GM23248 (cell line): Measurements from ENCODE around the gene NOS1AP. TPM values are rescaled to one million over a fixed set of nuclear protein-coding genes. Genes with fewer than 3 reads are reported as not detected.
"Not testable (repeated sequence)": the region's sequence is repeated elsewhere in the genome, so short reads cannot be mapped to it uniquely, and the experiment has no call there.

ENCODE experiments used
- DNase-seq: peaks from one replicate; pipeline ENCODE4 v3.0.0-alpha.2; 2015
- H2AFZ ChIP-seq: fragments of 200-600 bp; sonication (generic); 2 replicates; pipeline ENCODE4 v1.6.1; 2016; ENCODE audit warnings: antibody characterized with exemption
- H3F3A ChIP-seq: fragments of 200-600 bp; sonication (generic); 2 replicates; pipeline ENCODE4 v1.6.1; 2016; ENCODE audit warnings: mild to moderate bottlenecking, antibody characterized with exemption, mixed run types; ENCODE audit not compliant: insufficient read depth
- H3K27ac ChIP-seq: fragments of 200-600 bp; sonication (generic); 2 replicates; pipeline ENCODE4 v1.5.1; 2016; ENCODE audit warnings: mild to moderate bottlenecking
- H3K27me3 ChIP-seq: fragments of 200-600 bp; sonication (generic); replicated peaks from 2 replicates; pipeline ENCODE4 v1.6.1; 2016; ENCODE audit warnings: mild to moderate bottlenecking; ENCODE audit not compliant: insufficient read depth
- H3K36me3 ChIP-seq: fragments of 200-600 bp; sonication (generic); 2 replicates; pipeline ENCODE4 v1.6.1; 2016; ENCODE audit warnings: low read depth, mild to moderate bottlenecking
- H3K4me1 ChIP-seq: fragments of 200-600 bp; sonication (generic); 2 replicates; pipeline ENCODE4 v1.6.1; 2016; ENCODE audit warnings: mild to moderate bottlenecking; ENCODE audit not compliant: insufficient read depth
- H3K4me2 ChIP-seq: fragments of 200-600 bp; sonication (generic); one replicate; pipeline ENCODE4 v1.6.1; 2016; ENCODE audit warnings: mild to moderate bottlenecking; ENCODE audit not compliant: unreplicated experiment
- H3K4me3 ChIP-seq: fragments of 200-600 bp; sonication (generic); 2 replicates; pipeline ENCODE4 v1.5.1; 2016; ENCODE audit warnings: mild to moderate bottlenecking
- H3K79me2 ChIP-seq: fragments of 200-600 bp; sonication (generic); 2 replicates; pipeline ENCODE4 v1.6.1; 2016; ENCODE audit warnings: mild to moderate bottlenecking; ENCODE audit not compliant: insufficient read depth
- H3K9ac ChIP-seq: fragments of 200-600 bp; sonication (generic); 2 replicates; pipeline ENCODE4 v1.6.1; 2016; ENCODE audit warnings: mild to moderate bottlenecking
- H3K9me2 ChIP-seq: fragments of 200-600 bp; sonication (generic); 2 replicates; pipeline ENCODE4 v1.6.1; 2016; ENCODE audit warnings: mixed run types, mild to moderate bottlenecking, moderate library complexity; ENCODE audit not compliant: insufficient read depth
- H3K9me3 ChIP-seq: fragments of 200-600 bp; sonication (generic); one replicate; pipeline ENCODE4 v1.6.1; 2017; ENCODE audit warnings: low read depth
- H4K20me1 ChIP-seq: fragments of 200-600 bp; sonication (generic); 2 replicates; pipeline ENCODE4 v1.6.0; 2016; ENCODE audit not compliant: insufficient read depth
- EZH2 ChIP-seq: fragments of 200-600 bp; sonication (generic); IDR thresholded peaks from 2 replicates; pipeline ENCODE4 v1.6.1; 2018; ENCODE audit warnings: antibody characterized with exemption, mild to moderate bottlenecking; ENCODE audit not compliant: insufficient read depth, poor library complexity, severe bottlenecking
- EZH2phosphoT487 ChIP-seq: fragments of 200-600 bp; sonication (generic); IDR thresholded peaks from 2 replicates; pipeline ENCODE4 v1.6.1; 2018; ENCODE audit warnings: antibody characterized with exemption, moderate library complexity, mild to moderate bottlenecking, low read depth; ENCODE audit not compliant: insufficient read depth
- WGBS, 2 experiments: methylation state at CpG; one replicate each; pipeline ENCODE4 v1.1.6; 2015 to 2017; ENCODE audit warnings: low lambda C conversion rate in 2 of 2, low coverage in 1 of 2; ENCODE audit errors: missing lambda C conversion rate in 2 of 2; 5-methylcytosine and 5-hydroxymethylcytosine counted together
- in situ Hi-C: fragments of 300-500 bp; cut with MboI; formaldehyde crosslinking; loops from 2 replicates; pipeline ENCODE4 v1.15.0; 2020
- microRNA counts: library from miRNA; unstranded; fragments of <30 nt; microRNA quantifications from one replicate; lab custom pipeline; 2016
- microRNA-seq: library from miRNA; unstranded; fragments of <30 nt; microRNA quantifications from one replicate; pipeline ENCODE4, GENCODE V29; 2016; ENCODE audit warnings: borderline number of aligned reads
- polyA plus RNA-seq: library from polyadenylated mRNA; unstranded; fragments of >200 nt; fragmentation: Nextera tagmentation; extraction: Ambion mirVana; gene quantifications from 2 replicates; pipeline ENCODE4 v1.2.1, GENCODE V29; 2016
- small RNA-seq: library from RNA; depleted of rRNA; stranded (forward); fragments of <200 nt; gene quantifications from one replicate; pipeline ENCODE3, GENCODE V24; 2014; ENCODE audit warnings: low read depth, low replicate concordance
- total RNA-seq: library from RNA; depleted of rRNA; stranded (reverse); fragments of >200 nt; shearing (Covaris generic); gene quantifications from 2 replicates; pipeline ENCODE4 v1.2.3, GENCODE V29; 2014; rRNA removed

The NOS1AP gene
- total and polyA plus RNA-seq, 2 experiments from 2014 or later: 0.18 TPM; not detected in 1

DNA sequence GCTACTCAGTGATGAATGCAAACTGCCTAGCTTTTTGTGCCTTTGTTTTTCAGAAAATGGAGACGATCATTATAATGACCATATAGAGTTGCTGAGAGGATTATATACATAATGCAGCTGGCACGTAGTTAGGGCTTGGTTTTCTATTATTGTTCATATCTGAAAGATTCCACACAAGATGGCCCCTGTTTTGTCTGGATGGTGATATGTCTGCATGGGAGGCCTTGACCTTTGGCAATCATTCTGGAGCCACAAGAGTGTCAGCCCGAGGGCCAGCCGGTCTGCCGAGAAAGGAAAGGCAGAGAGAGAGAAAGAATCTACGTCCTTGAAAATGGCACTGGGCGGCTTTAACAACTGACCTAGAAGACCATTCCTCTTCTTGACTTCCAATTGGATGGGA is 348.2 kb downstream of the NOS1AP start:
- H3K9me3 ChIP-seq: no peaks in the 10 kb centered on the region
- no peaks in the 10 kb centered on the region for H3K36me3 ChIP-seq
- WGBS, 2 experiments: 82 to 88% methylated on average over 7 of the region's 7 CpGs
- no peaks in the 10 kb centered on the region for H3K4me1 ChIP-seq
- no peak overlapping the region for H3K9ac ChIP-seq
- no peak for TF ChIP-seq EZH2phosphoT487
- no peak for TF ChIP-seq EZH2
- H3K27me3 ChIP-seq: no peaks in the 10 kb centered on the region
- no peaks in the 10 kb centered on the region for H4K20me1 ChIP-seq
- H3K79me2 ChIP-seq: no peaks in the 10 kb centered on the region
- H3F3A ChIP-seq: no peaks in the 10 kb centered on the region
- DNase-seq: no peak
- H3K9me2 ChIP-seq: no peaks in the 10 kb centered on the region
- H3K27ac ChIP-seq: no peak overlapping the region
- H2AFZ ChIP-seq: no peak overlapping the region
- no peak overlapping the region for H3K4me2 ChIP-seq
- in situ Hi-C loops: no loop called here
- no peak overlapping the region for H3K4me3 ChIP-seq

DNA sequence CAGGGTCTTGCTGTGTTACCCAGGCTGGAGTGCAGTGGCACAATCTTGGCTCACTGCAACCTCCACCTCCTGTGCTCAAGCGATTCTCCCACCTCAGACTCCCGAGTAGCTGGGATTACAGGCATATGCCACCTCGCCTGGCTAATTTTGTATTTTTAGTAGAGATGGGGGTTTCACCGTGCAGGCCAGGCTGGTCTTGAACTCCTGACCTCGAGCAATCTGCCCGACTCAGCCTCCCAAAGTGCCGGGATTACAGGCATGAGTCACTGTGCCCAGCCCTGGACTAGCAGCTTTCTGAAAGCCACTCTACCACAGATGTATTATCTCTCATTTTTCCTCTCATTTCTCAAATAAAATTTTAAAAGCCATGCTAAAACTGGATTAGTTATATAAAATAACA is 349.1 kb downstream of the NOS1AP start:
- H3K9me3 ChIP-seq, H3F3A ChIP-seq, H4K20me1 ChIP-seq, in situ Hi-C loops, H3K36me3 ChIP-seq, DNase-seq, H3K9me2 ChIP-seq, H3K79me2 ChIP-seq, H3K27me3 ChIP-seq, H3K4me3 ChIP-seq, H3K4me1 ChIP-seq, H3K9ac ChIP-seq, H3K27ac ChIP-seq, H3K4me2 ChIP-seq, H2AFZ ChIP-seq: not testable (repeated sequence)
- WGBS, 2 experiments: 68 to 70% methylated on average over 7 of the region's 7 CpGs

- H3K4me2 ChIP-seq, in situ Hi-C loops, H3K9me3 ChIP-seq, H3K9ac ChIP-seq, DNase-seq, H3K27me3 ChIP-seq, H2AFZ ChIP-seq, H3F3A ChIP-seq, H4K20me1 ChIP-seq, H3K4me3 ChIP-seq, H3K79me2 ChIP-seq, H3K27ac ChIP-seq, H3K4me1 ChIP-seq, H3K9me2 ChIP-seq, H3K36me3 ChIP-seq: not testable (repeated sequence)
- WGBS, 2 experiments: 67 to 70% methylated on average over 9 of the region's 9 CpGs
These were observed 350.0 kb downstream of the NOS1AP start for GRCh38 chr1:162419450-162419931.

MicroRNAs within 50 kb of the gene (microRNA counts, 767-probe panel; counts per million panel counts)
- microRNA hsa-miR-556-3p (lab: Ali Mortazavi, UCI) (447 counts per million, percentile 86 among the panel's probes with 10 or more counts), microRNA hsa-miR-556-5p (lab: Ali Mortazavi, UCI) (447 counts per million, percentile 86 among the panel's probes with 10 or more counts)

Small RNA genes within 50 kb of the gene (microRNA-seq; reads per million reads assigned to microRNA genes)
- not detected for gene MIR4654
- gene MIR556: not detected

Small RNA genes within 50 kb of the gene (small RNA-seq; reads per million reads assigned to genes)
- gene MIR4654: not detected
- not detected for gene MIR556
- not detected for gene RNA5SP61

Other genes starting within 250 kb of the NOS1AP start
- gene OLFML2B, start 45.8 kb upstream of the NOS1AP start, total RNA-seq: 1.1 and 1.4 TPM in 2 replicates
- gene OLFML2B, start 45.8 kb upstream of the NOS1AP start, polyA plus RNA-seq: 0.98 and 1.4 TPM in 2 replicates